Measurements from ENCODE around the gene TMEM232.
A peak's percentile ranks its signal among the peaks of the same experiment; 100 is the strongest.
"Not testable (repeated sequence)": the region's sequence is repeated elsewhere in the genome, so short reads cannot be mapped to it uniquely, and the experiment has no call there.

The TMEM232 gene

GRCh38 chr5:110738812-110739651 is 12.6 kb upstream of the TMEM232 start, which contains the start of gene SLC25A46:
TSS of gene SLC25A46 (plus strand) at chr5:110739007. CDS start at chr5:110739120, 113 bp downstream.
- no peaks in the 10 kb centered on the region for H3K9me3 Mint-ChIP-seq
- H3K27me3 Mint-ChIP-seq (ENCODE audit: low read depth, poor library complexity), result peaks cover 10% of the 10 kb centered on the region
- peak within 1 kb of the TSS; percentile 84 for H3K27ac Mint-ChIP-seq
- peaks cover 28% of the 10 kb centered on the region for H3K4me1 Mint-ChIP-seq
- H3K4me3 Mint-ChIP-seq, result peak within 1 kb of the TSS; percentile 95
- no peaks in the 10 kb centered on the region for H3K36me3 Mint-ChIP-seq (ENCODE audit: low read depth)
- peak; percentile 84 for DNase-seq
- no peak for TF ChIP-seq CTCF (IDR thresholded peaks at IDR 0.05)

- no peak for DNase-seq
- Mint-ChIP-seq H3K4me1 (peaks cover 28% of the 10 kb centered on the region), H3K4me3 (peak overlapping the region; percentile 95), H3K36me3 (ENCODE audit: low read depth) (no peaks in the 10 kb centered on the region), H3K27ac (peak overlapping the region; percentile 84), H3K27me3 (ENCODE audit: low read depth, poor library complexity) (peaks cover 10% of the 10 kb centered on the region), H3K9me3 (no peaks in the 10 kb centered on the region)
- TF ChIP-seq CTCF (IDR thresholded peaks at IDR 0.05), result no peak
Measured at GRCh38 chr5:110738503-110738811, 12.0 kb upstream of the TMEM232 start.

- peaks cover 9% of the 10 kb centered on the region for H3K9me3 Mint-ChIP-seq
- peaks cover 10% of the 10 kb centered on the region for H3K36me3 Mint-ChIP-seq (ENCODE audit: low read depth)
- no peak overlapping the region for H3K27ac Mint-ChIP-seq
- TF ChIP-seq CTCF (IDR thresholded peaks at IDR 0.05), result no peak
- H3K27me3 Mint-ChIP-seq (ENCODE audit: low read depth, poor library complexity), result peaks cover 10% of the 10 kb centered on the region
- H3K4me1 Mint-ChIP-seq, result peaks cover 28% of the 10 kb centered on the region
- H3K4me3 Mint-ChIP-seq, result no peak overlapping the region
- DNase-seq, result no peak
Measured at GRCh38 chr5:110736753-110737152, 10.3 kb upstream of the TMEM232 start.

- TF ChIP-seq CTCF (IDR thresholded peaks at IDR 0.05), result no peak
- no peak for DNase-seq
- H3K4me1 Mint-ChIP-seq, result peaks cover 28% of the 10 kb centered on the region
- no peak overlapping the region for H3K4me3 Mint-ChIP-seq
- peaks cover 11% of the 10 kb centered on the region for H3K9me3 Mint-ChIP-seq
- H3K27ac Mint-ChIP-seq, result no peak overlapping the region
- H3K36me3 Mint-ChIP-seq (ENCODE audit: low read depth), result peaks cover 11% of the 10 kb centered on the region
- H3K27me3 Mint-ChIP-seq (ENCODE audit: low read depth, poor library complexity), result peaks cover 10% of the 10 kb centered on the region
Measured at GRCh38 chr5:110735556-110735955, 9.1 kb upstream of the TMEM232 start.

GRCh38 chr5:110734101-110734500 is 7.6 kb upstream of the TMEM232 start:
- peaks cover 11% of the 10 kb centered on the region for H3K9me3 Mint-ChIP-seq
- peaks cover 11% of the 10 kb centered on the region for H3K36me3 Mint-ChIP-seq (ENCODE audit: low read depth)
- H3K27ac Mint-ChIP-seq, result no peak overlapping the region
- peaks cover 16% of the 10 kb centered on the region for H3K4me1 Mint-ChIP-seq
- H3K27me3 Mint-ChIP-seq (ENCODE audit: low read depth, poor library complexity), result peaks cover 10% of the 10 kb centered on the region
- TF ChIP-seq CTCF (IDR thresholded peaks at IDR 0.05), result no peak
- no peak overlapping the region for H3K4me3 Mint-ChIP-seq
- no peak for DNase-seq

GRCh38 chr5:110731499-110731898 is 5.0 kb upstream of the TMEM232 start:
- not testable (repeated sequence) for H3K27ac Mint-ChIP-seq; H3K27me3 Mint-ChIP-seq (ENCODE audit: low read depth, poor library complexity); DNase-seq; H3K4me3 Mint-ChIP-seq; H3K4me1 Mint-ChIP-seq
- H3K9me3 Mint-ChIP-seq, result peaks cover 11% of the 10 kb centered on the region
- peaks cover 11% of the 10 kb centered on the region for H3K36me3 Mint-ChIP-seq (ENCODE audit: low read depth)

All from nephron progenitor cell (in vitro differentiated cells).